ENCODE data around the gene BGN.

Gene BGN

GRCh38 chrX:153557618-153558355 lies 63.0 kb downstream of the BGN start:
- no peak for TF ChIP-seq CTCF (IDR thresholded peaks at IDR 0.05; ENCODE audit: low read depth, low read length, missing control alignments)
- DNase-seq (ENCODE audit: low read depth) = no peak
- H3K4me3 ChIP-seq (ENCODE audit: low read depth, low read length) = no peak overlapping the region
